H9 (cell line): ENCODE data around the gene LARGE1. TPM values are rescaled to one million over a fixed set of nuclear protein-coding genes. Genes with fewer than 3 reads are reported as not detected.

Experiments
- DNase-seq: peaks from one replicate; pipeline ENCODE4 v3.0.0-alpha.2; 2017
- H2AFZ ChIP-seq: one replicate; pipeline ENCODE4 v1.6.1; 2013; ENCODE audit warnings: mild to moderate bottlenecking, low read length, control low read depth, moderate library complexity
- H2AK5ac ChIP-seq: 2 replicates; pipeline ENCODE4 v1.6.1; 2013; ENCODE audit warnings: low read length, control low read depth, mixed read lengths; ENCODE audit not compliant: insufficient read length
- H2BK120ac ChIP-seq: one replicate; pipeline ENCODE4 v1.6.1; 2013; ENCODE audit warnings: low read depth, mild to moderate bottlenecking, low read length, control low read depth, inconsistent platforms; ENCODE audit not compliant: poor library complexity, severe bottlenecking
- H2BK12ac ChIP-seq: 2 replicates; pipeline ENCODE4 v1.6.1; 2013; ENCODE audit warnings: low read length, control low read depth, mixed read lengths, low read depth; ENCODE audit not compliant: insufficient read length
- H2BK15ac ChIP-seq: 2 replicates; pipeline ENCODE4 v1.6.1; 2013; ENCODE audit warnings: low read depth, low read length, control low read depth
- H2BK20ac ChIP-seq: one replicate; pipeline ENCODE4 v1.6.1; 2013; ENCODE audit warnings: low read depth, mild to moderate bottlenecking, low read length, control low read depth, inconsistent platforms; ENCODE audit not compliant: poor library complexity, severe bottlenecking
- H2BK5ac ChIP-seq: 2 replicates; pipeline ENCODE4 v1.6.1; 2013; ENCODE audit warnings: low read length, control low read depth, mixed read lengths; ENCODE audit not compliant: insufficient read length
- H3K14ac ChIP-seq: 2 replicates; pipeline ENCODE4 v1.6.1; 2013; ENCODE audit warnings: low read length, control low read depth; ENCODE audit not compliant: insufficient read depth
- H3K18ac ChIP-seq: 2 replicates; pipeline ENCODE4 v1.6.1; 2013; ENCODE audit warnings: low read depth, mild to moderate bottlenecking, mixed read lengths, low read length, control low read depth; ENCODE audit not compliant: insufficient read length
- H3K23ac ChIP-seq: 2 replicates; pipeline ENCODE4 v1.6.1; 2013; ENCODE audit warnings: low read length, control low read depth, mixed read lengths, low read depth; ENCODE audit not compliant: insufficient read length
- H3K23me2 ChIP-seq: 2 replicates; pipeline ENCODE4 v1.6.1; 2013; ENCODE audit warnings: low read depth, mild to moderate bottlenecking, mixed read lengths, low read length, control low read depth; ENCODE audit not compliant: insufficient read length, poor library complexity, severe bottlenecking
- H3K27ac ChIP-seq: 2 replicates; pipeline ENCODE4 v1.5.1; 2013; ENCODE audit warnings: low read length, control low read depth, mixed read lengths, low read depth; ENCODE audit not compliant: insufficient read length
- H3K27me3 ChIP-seq: 2 replicates; pipeline ENCODE4 v1.6.1; 2013; ENCODE audit warnings: low read length, control low read depth, inconsistent platforms; ENCODE audit not compliant: insufficient read depth
- H3K4ac ChIP-seq: 2 replicates; pipeline ENCODE4 v1.6.1; 2013; ENCODE audit warnings: low read depth, mild to moderate bottlenecking, control low read depth, inconsistent platforms, low read length, moderate library complexity
- H3K4me1 ChIP-seq: 2 replicates; pipeline ENCODE4 v1.6.1; 2013; ENCODE audit warnings: low read length, control low read depth, inconsistent platforms; ENCODE audit not compliant: insufficient read depth
- H3K4me2 ChIP-seq: 2 replicates; pipeline ENCODE4 v1.6.1; 2013; ENCODE audit warnings: low read length, control low read depth, mixed read lengths; ENCODE audit not compliant: insufficient read length, insufficient read depth
- H3K56ac ChIP-seq: 2 replicates; pipeline ENCODE4 v1.6.1; 2013; ENCODE audit warnings: low read depth, mild to moderate bottlenecking, mixed read lengths, low read length, control low read depth; ENCODE audit not compliant: insufficient read length
- H3K79me1 ChIP-seq: 2 replicates; pipeline ENCODE4 v1.6.1; 2013; ENCODE audit warnings: low read depth, mild to moderate bottlenecking, moderate library complexity, low read length, control low read depth, inconsistent platforms; ENCODE audit not compliant: insufficient read depth, poor library complexity, severe bottlenecking
- H3K79me2 ChIP-seq: 2 replicates; pipeline ENCODE4 v1.6.1; 2013; ENCODE audit warnings: low read length, control low read depth, inconsistent platforms; ENCODE audit not compliant: insufficient read depth
- H3K9ac ChIP-seq: 2 replicates; pipeline ENCODE4 v1.6.1; 2013; ENCODE audit warnings: low read length, control low read depth, mixed read lengths; ENCODE audit not compliant: insufficient read length; ENCODE audit errors: extremely low read depth
- H3K9me3 ChIP-seq: one replicate; pipeline ENCODE4 v1.6.1; 2013; ENCODE audit warnings: low read depth, low read length, inconsistent platforms; ENCODE audit not compliant: control insufficient read depth
- H3T11ph ChIP-seq: one replicate; pipeline ENCODE4 v1.6.1; 2013; ENCODE audit warnings: mild to moderate bottlenecking, low read length, control low read depth, inconsistent platforms
- H4K20me1 ChIP-seq: one replicate; pipeline ENCODE4 v1.6.1; 2013; ENCODE audit not compliant: control insufficient read depth, insufficient read length, insufficient read depth
- H4K5ac ChIP-seq: 2 replicates; pipeline ENCODE4 v1.6.1; 2013; ENCODE audit warnings: low read depth, mild to moderate bottlenecking, mixed read lengths, low read length, control low read depth; ENCODE audit not compliant: insufficient read length
- H4K8ac ChIP-seq: replicated peaks from 2 replicates; pipeline ENCODE4 v1.6.1; 2013; ENCODE audit warnings: low read length, control low read depth, mixed read lengths, low read depth; ENCODE audit not compliant: insufficient read length
- H4K91ac ChIP-seq: 2 replicates; pipeline ENCODE4 v1.6.1; 2013; ENCODE audit warnings: low read depth, mild to moderate bottlenecking, moderate library complexity, mixed read lengths, low read length, control low read depth; ENCODE audit not compliant: insufficient read length
- H3K27ac Mint-ChIP-seq, 3 experiments: 2 replicates in 2 of 3; 3 replicates in 1 of 3; pipeline ENCODE4 v1.8.0; 2020 to 2021; ENCODE audit warnings: mixed read lengths in 3 of 3, mild to moderate bottlenecking in 1 of 3, moderate library complexity in 1 of 3
- H3K27me3 Mint-ChIP-seq: 2 replicates; pipeline ENCODE4 v1.8.0; 2021; ENCODE audit warnings: low read depth, mild to moderate bottlenecking, moderate library complexity, mixed read lengths
- H3K36me3 Mint-ChIP-seq, 3 experiments: 2 replicates in 2 of 3; 3 replicates in 1 of 3; pipeline ENCODE4 v1.8.0; 2020 to 2021; ENCODE audit warnings: low read depth in 3 of 3, mixed read lengths in 3 of 3; ENCODE audit not compliant: insufficient read depth in 1 of 3
- H3K4me1 Mint-ChIP-seq, 2 experiments: 2 replicates each; pipeline ENCODE4 v1.8.0; 2020; ENCODE audit warnings: mixed read lengths in 2 of 2
- H3K4me3 Mint-ChIP-seq, 2 experiments: 2 replicates in 1 of 2; 3 replicates in 1 of 2; pipeline ENCODE4 v1.8.0; 2020 to 2021; ENCODE audit warnings: mild to moderate bottlenecking in 2 of 2, mixed read lengths in 2 of 2, moderate library complexity in 1 of 2
- H3K9me3 Mint-ChIP-seq, 2 experiments: 2 replicates in 1 of 2; 3 replicates in 1 of 2; pipeline ENCODE4 v1.8.0; 2020; ENCODE audit warnings: mild to moderate bottlenecking in 2 of 2, mixed read lengths in 2 of 2, moderate library complexity in 1 of 2
- CTCF ChIP-seq: fragments of 200-600 bp; sonication (generic); conservative IDR thresholded peaks from 3 replicates; pipeline ENCODE4 v1.8.0; 2021; ENCODE audit warnings: antibody characterized with exemption, mild to moderate bottlenecking
- WGBS: extraction: QIAGEN DNeasy Blood & Tissue Kit; methylation state at CpG from one replicate; pipeline ENCODE4 v1.1.7; 2013; ENCODE audit warnings: missing lambda C conversion rate, low lambda C conversion rate, mixed read lengths; ENCODE audit not compliant: insufficient read length; ENCODE audit errors: extremely low coverage; 5-methylcytosine and 5-hydroxymethylcytosine counted together
- total RNA-seq: library from RNA; stranded (reverse); gene quantifications from 2 replicates; pipeline ENCODE4 v1.2.1, GENCODE V29; 2021

LARGE1 gene
- total RNA-seq, 1 experiment from 2014 or later, result 43.5 TPM

DNA sequence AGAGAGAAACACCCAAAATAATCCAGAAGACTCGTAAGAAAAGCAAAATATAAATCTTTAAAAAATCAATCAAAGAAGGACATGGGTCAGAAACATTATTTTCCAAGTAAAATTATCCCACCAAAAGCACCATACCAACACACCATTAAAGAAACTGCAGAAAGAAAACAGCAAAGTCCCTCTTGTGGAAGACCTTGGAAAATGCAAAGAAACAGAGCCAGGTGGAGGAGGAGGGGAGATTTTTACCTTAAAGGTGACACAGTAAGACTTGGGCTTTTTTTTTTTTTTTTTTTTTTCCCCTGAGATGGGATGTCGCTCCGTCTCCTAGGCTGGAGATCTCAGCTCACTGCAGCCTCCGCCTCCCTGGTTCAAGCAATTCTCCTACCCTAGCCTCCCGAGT is 123.8 kb downstream of the LARGE1 start:
- peak; percentile 62 for TF ChIP-seq CTCF
- DNase-seq, result no peak
- H2AK5ac ChIP-seq, result no peak overlapping the region
- no peak overlapping the region for H4K5ac ChIP-seq
- H3K79me2 ChIP-seq, result peaks cover 32% of the 10 kb centered on the region; the same call in 1 of the 2 replicates
- no peak overlapping the region for H3T11ph ChIP-seq
- Mint-ChIP-seq H3K27me3 (no peaks in the 10 kb centered on the region; the same call in 1 of the 2 replicates), H3K36me3 (peaks cover 9 to 25% (median 20%) of the 10 kb centered on the region in 3 experiments), H3K27ac (peak overlapping the region in 1 of 3 experiments; percentile 6; a peak in 1 of 7 replicates), H3K9me3 (peaks cover 16 to 22% of the 10 kb centered on the region in 2 experiments), H3K4me1 (peaks cover 27 to 43% of the 10 kb centered on the region in 2 experiments), H3K4me3 (no peak overlapping the region; a peak in 1 of 5 replicates)
- H3K4me2 ChIP-seq, result no peak overlapping the region
- no peak overlapping the region for H2BK5ac ChIP-seq
- H2AFZ ChIP-seq, result no peak overlapping the region
- H4K20me1 ChIP-seq, result no peaks in the 10 kb centered on the region
- no peak overlapping the region for H2BK120ac ChIP-seq
- H3K18ac ChIP-seq, result no peak overlapping the region
- H3K14ac ChIP-seq, result no peak overlapping the region
- no peaks in the 10 kb centered on the region for H3K9me3 ChIP-seq
- H3K79me1 ChIP-seq, result peaks cover 4% of the 10 kb centered on the region
- H3K23ac ChIP-seq, result no peak overlapping the region
- H3K27ac ChIP-seq, result no peak overlapping the region
- H3K4me1 ChIP-seq, result no peaks in the 10 kb centered on the region
- no peak overlapping the region for H3K56ac ChIP-seq
- H4K91ac ChIP-seq, result no peak overlapping the region
- H4K8ac ChIP-seq, result no peak overlapping the region
- no peak overlapping the region for H3K9ac ChIP-seq
- no peaks in the 10 kb centered on the region for H3K27me3 ChIP-seq
- no peak overlapping the region for H2BK20ac ChIP-seq
- H3K23me2 ChIP-seq, result no peaks in the 10 kb centered on the region
- no CpG with 5 or more reads among the region's 5 CpGs for WGBS
- no peak overlapping the region for H2BK15ac ChIP-seq
- H2BK12ac ChIP-seq, result no peak overlapping the region
- no peak overlapping the region for H3K4ac ChIP-seq
